ENCODE data around the gene EMB. TPM values are rescaled to one million over a fixed set of nuclear protein-coding genes. Genes with fewer than 3 reads are reported as not detected.
"Not testable (repeated sequence)": the region's sequence is repeated elsewhere in the genome, so short reads cannot be mapped to it uniquely, and the experiment has no call there.

EMB gene
- total RNA-seq, 2 experiments from 2014 or later, result 137 to 143 TPM

- Mint-ChIP-seq H3K27me3 (no peaks in the 10 kb centered on the region), H3K9me3 (peaks cover 18% of the 10 kb centered on the region), H3K27ac (peak overlapping the region; percentile 96), H3K4me1 (peaks cover 60% of the 10 kb centered on the region), H3K4me3 (peak overlapping the region; percentile 69), H3K36me3 (ENCODE audit: low read depth) (peaks cover 13% of the 10 kb centered on the region)
- POLR2A ChIA-PET, result no interaction called here
- peak; percentile 53 for DNase-seq
- CTCF ChIA-PET, result interaction anchor here (1.1 to 1.4 kb wide), 3 partner anchors 10 to 82 kb away, joined by 3 to 4 read pairs (median 3); no protein-coding TSS in a partner anchor
These were observed 4.3 kb upstream of the EMB start for GRCh38 chr5:50445296-50445949.

GRCh38 chr5:50442559-50443539 lies 1.8 kb upstream of the EMB start:
- DNase-seq, H3K27me3 Mint-ChIP-seq, POLR2A ChIA-PET, H3K4me3 Mint-ChIP-seq: not testable (repeated sequence)
- H3K9me3 Mint-ChIP-seq, result peaks cover 12% of the 10 kb centered on the region
- H3K4me1 Mint-ChIP-seq, result peaks cover 73% of the 10 kb centered on the region
- H3K36me3 Mint-ChIP-seq (ENCODE audit: low read depth), result peaks cover 23% of the 10 kb centered on the region
- CTCF ChIA-PET, result interaction anchor here (0.8 kb wide), 1 partner anchor 77 kb away, joined by 4 read pairs; no protein-coding TSS in a partner anchor
- peak overlapping the region; percentile 22 for H3K27ac Mint-ChIP-seq

- Mint-ChIP-seq H3K27ac (peak overlapping the region; percentile 96), H3K27me3 (no peaks in the 10 kb centered on the region), H3K9me3 (peaks cover 2% of the 10 kb centered on the region), H3K36me3 (ENCODE audit: low read depth) (peaks cover 26% of the 10 kb centered on the region), H3K4me1 (peaks cover 74% of the 10 kb centered on the region), H3K4me3 (peak overlapping the region; percentile 98)
- POLR2A ChIA-PET, result no interaction called here
- CTCF ChIA-PET, result interaction anchor here (0.8 to 1.6 kb wide), 6 partner anchors 9 to 300 kb away, joined by 3 to 6 read pairs (median 4); no protein-coding TSS in a partner anchor
- no peak for DNase-seq
These were observed 436 bp upstream of the EMB start for GRCh38 chr5:50441493-50441955.

- H3K4me1 Mint-ChIP-seq, result peaks cover 73% of the 10 kb centered on the region
- H3K27me3 Mint-ChIP-seq, result no peaks in the 10 kb centered on the region
- peak overlapping the region; percentile 98 for H3K4me3 Mint-ChIP-seq
- ChIA-PET CTCF (interaction anchor here (0.6 to 0.9 kb wide), 2 partner anchors 243 to 268 kb away, joined by 4 read pairs; no protein-coding TSS in a partner anchor), POLR2A (interaction anchor here (0.6 kb wide), 1 partner anchor 17 kb away, joined by 3 read pairs; no protein-coding TSS in a partner anchor)
- H3K9me3 Mint-ChIP-seq, result no peaks in the 10 kb centered on the region
- no peak overlapping the region for H3K27ac Mint-ChIP-seq
- DNase-seq, result no peak
- H3K36me3 Mint-ChIP-seq (ENCODE audit: low read depth), result peaks cover 37% of the 10 kb centered on the region
These were observed 1.9 kb downstream of the EMB start for GRCh38 chr5:50439221-50439620.

GRCh38 chr5:50438060-50438459 lies 3.0 kb downstream of the EMB start:
- POLR2A ChIA-PET, H3K27ac Mint-ChIP-seq, H3K27me3 Mint-ChIP-seq, CTCF ChIA-PET, DNase-seq, H3K9me3 Mint-ChIP-seq: not testable (repeated sequence)
- H3K4me3 Mint-ChIP-seq, result peak overlapping the region; percentile 8
- H3K36me3 Mint-ChIP-seq (ENCODE audit: low read depth), result peaks cover 40% of the 10 kb centered on the region
- peaks cover 74% of the 10 kb centered on the region for H3K4me1 Mint-ChIP-seq

- Mint-ChIP-seq H3K27me3 (no peaks in the 10 kb centered on the region), H3K9me3 (no peaks in the 10 kb centered on the region), H3K27ac (no peak overlapping the region), H3K4me1 (peaks cover 70% of the 10 kb centered on the region), H3K36me3 (ENCODE audit: low read depth) (peaks cover 46% of the 10 kb centered on the region), H3K4me3 (no peak overlapping the region)
- POLR2A ChIA-PET, result no interaction called here
- no peak for DNase-seq
- CTCF ChIA-PET, result interaction anchor here (1.2 kb wide), 1 partner anchor 10 kb away, joined by 3 read pairs; no protein-coding TSS in a partner anchor
These were observed 5.9 kb downstream of the EMB start for GRCh38 chr5:50435168-50435567.

- POLR2A ChIA-PET, DNase-seq, H3K9me3 Mint-ChIP-seq, H3K27me3 Mint-ChIP-seq, H3K4me3 Mint-ChIP-seq, H3K27ac Mint-ChIP-seq: not testable (repeated sequence)
- Mint-ChIP-seq H3K36me3 (ENCODE audit: low read depth) (peaks cover 47% of the 10 kb centered on the region), H3K4me1 (peaks cover 65% of the 10 kb centered on the region)
- CTCF ChIA-PET, result interaction anchor here (1.4 kb wide), 1 partner anchor 9 kb away, joined by 6 read pairs; the partner anchor contains the start of gene EMB
These were observed 9.8 kb downstream of the EMB start for GRCh38 chr5:50431133-50431904.

- CTCF ChIA-PET, result interaction anchor here (0.5 kb wide), 1 partner anchor 110 kb away, joined by 3 read pairs; no protein-coding TSS in a partner anchor
- POLR2A ChIA-PET, result not testable (repeated sequence)
- H3K9me3 Mint-ChIP-seq, result peaks cover 14% of the 10 kb centered on the region
These were observed 17.8 kb downstream of the EMB start for GRCh38 chr5:50423100-50423799.

GRCh38 chr5:50421184-50421950 lies 19.7 kb downstream of the EMB start:
- Mint-ChIP-seq H3K36me3 (ENCODE audit: low read depth) (peaks cover 77% of the 10 kb centered on the region), H3K4me1 (peaks cover 42% of the 10 kb centered on the region), H3K9me3 (peaks cover 14% of the 10 kb centered on the region)
- H3K4me3 Mint-ChIP-seq, DNase-seq, POLR2A ChIA-PET, H3K27me3 Mint-ChIP-seq, H3K27ac Mint-ChIP-seq, CTCF ChIA-PET: not testable (repeated sequence)

More at GRCh38 chr5:50423100-50423799, 17.8 kb downstream of the EMB start:
- H3K36me3 Mint-ChIP-seq (ENCODE audit: low read depth), result peaks cover 83% of the 10 kb centered on the region
- not testable (repeated sequence) for H3K4me3 Mint-ChIP-seq, H3K27ac Mint-ChIP-seq, H3K27me3 Mint-ChIP-seq, DNase-seq
- peaks cover 40% of the 10 kb centered on the region for H3K4me1 Mint-ChIP-seq

GRCh38 chr5:50420343-50420935 lies 20.6 kb downstream of the EMB start:
- no peak for DNase-seq
- Mint-ChIP-seq H3K27ac (no peak overlapping the region), H3K36me3 (ENCODE audit: low read depth) (peaks cover 74% of the 10 kb centered on the region), H3K4me1 (peaks cover 48% of the 10 kb centered on the region), H3K9me3 (peaks cover 14% of the 10 kb centered on the region), H3K27me3 (no peaks in the 10 kb centered on the region), H3K4me3 (no peak overlapping the region)
- ChIA-PET POLR2A (no interaction called here), CTCF (interaction anchor here (1.1 kb wide), 1 partner anchor 18 kb away, joined by 3 read pairs; no protein-coding TSS in a partner anchor)

GRCh38 chr5:50419656-50420055 lies 21.4 kb downstream of the EMB start:
- H3K36me3 Mint-ChIP-seq (ENCODE audit: low read depth), result peaks cover 75% of the 10 kb centered on the region

More at GRCh38 chr5:50419656-50420055, 21.4 kb downstream of the EMB start:
- Mint-ChIP-seq H3K4me1 (peaks cover 48% of the 10 kb centered on the region), H3K9me3 (peaks cover 14% of the 10 kb centered on the region)
- H3K27ac Mint-ChIP-seq, POLR2A ChIA-PET, DNase-seq, H3K27me3 Mint-ChIP-seq, H3K4me3 Mint-ChIP-seq: not testable (repeated sequence)
- CTCF ChIA-PET, result interaction anchor here (1.1 kb wide), 1 partner anchor 17 kb away, joined by 3 read pairs; no protein-coding TSS in a partner anchor

All from activated CD4-positive, alpha-beta T cell treated with anti-CD3 and anti-CD28 coated beads, Interleukin-2, amount 10 ng/mL, durations not matched to agents 7 days and 5 days (primary cell).